Stimulated activated CD8-positive, alpha-beta memory T cell treated with anti-CD3 and anti-CD28 coated beads, Interleukin-4, amount 100 ng/mL, for 1 hour (primary cell): Measurements from ENCODE around the gene SOX6.
"Not testable (repeated sequence)": the region's sequence is repeated elsewhere in the genome, so short reads cannot be mapped to it uniquely, and the experiment has no call there.

Experiments
- DNase-seq, 2 donors: peaks; one replicate each; pipeline ENCODE4 v3.0.0-alpha.2; 2020; ENCODE audit warnings: low read depth in 2 of 2, low spot score in 1 of 2

SOX6 gene

DNA sequence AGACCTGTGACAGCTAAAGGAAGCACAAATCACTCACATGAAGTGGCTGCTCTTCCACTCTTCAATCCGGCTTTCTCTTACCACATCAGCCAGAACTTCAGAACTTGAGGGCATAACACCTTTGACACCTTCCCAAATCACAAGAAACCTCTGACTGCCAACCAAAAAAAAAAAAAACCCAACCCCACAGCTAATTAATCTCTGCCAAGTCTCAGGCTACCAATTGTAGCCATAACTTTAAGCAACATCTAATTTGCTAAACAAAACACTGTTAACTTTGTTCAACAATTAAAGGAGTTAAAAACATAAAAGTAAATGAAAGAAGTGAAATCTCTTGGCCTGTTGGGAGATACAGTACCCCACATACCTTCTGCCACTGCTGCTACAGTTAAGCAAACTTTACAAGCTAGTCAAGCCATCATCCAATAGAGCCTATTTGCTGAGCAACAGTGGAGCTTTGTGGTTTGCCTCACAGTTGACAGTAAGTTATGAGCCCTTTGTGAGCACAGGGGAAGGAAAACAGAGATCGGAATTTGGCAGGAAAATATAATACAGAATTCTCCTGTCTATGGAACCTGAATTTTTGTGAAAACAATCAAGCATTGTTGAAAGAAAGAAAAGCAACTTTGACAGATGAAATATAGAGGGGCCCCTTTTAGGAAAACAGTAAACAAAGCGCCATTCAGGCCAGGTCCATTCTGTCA lies at the start of gene SOX6:
Gene SOX6 (minus strand): TSS at position 490 of the 704 bp plus-strand sequence. CDS start 15,298 bp downstream, outside the sequence.
- DNase-seq = no peak

GRCh38 chr11:16404781-16405285 lies 48.5 kb upstream of the SOX6 start:
- DNase-seq = no peak

DNA sequence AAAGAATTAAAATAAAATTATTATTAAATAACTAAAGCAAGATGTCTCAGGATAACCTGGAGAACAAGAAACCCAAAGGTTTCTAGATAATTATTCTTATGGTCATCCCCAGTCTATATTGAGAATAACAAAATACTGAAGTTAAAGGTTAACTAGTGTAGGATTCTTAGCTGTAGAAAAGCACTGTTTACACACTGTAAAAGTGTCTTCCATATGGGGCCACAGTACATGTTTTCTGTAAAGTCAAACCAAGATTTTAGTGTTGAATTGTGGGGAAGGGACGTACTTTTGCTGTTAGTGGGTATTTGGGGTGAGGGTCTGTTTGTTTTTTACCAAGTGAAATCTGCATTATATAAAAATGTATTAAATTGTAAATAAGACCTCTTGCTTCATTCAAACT lies 47.5 kb upstream of the SOX6 start:
- DNase-seq = no peak

DNA sequence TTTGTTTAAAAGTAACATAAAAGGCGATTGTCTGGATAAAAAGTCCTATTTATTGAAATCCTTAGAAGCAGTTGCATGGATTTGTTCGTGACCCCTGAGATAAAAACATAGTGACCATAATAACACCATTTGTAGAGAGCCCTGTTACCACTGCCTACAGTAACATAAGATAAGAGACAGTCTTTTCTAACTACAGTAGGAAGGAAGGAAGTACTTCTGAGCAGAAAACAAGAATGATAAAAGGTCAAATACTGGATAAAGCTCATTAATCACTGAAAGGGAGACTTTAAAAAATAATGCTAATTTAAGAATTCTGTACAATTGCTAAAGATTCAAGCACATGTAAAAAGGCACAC lies 47.1 kb upstream of the SOX6 start:
- DNase-seq = no peak

DNA sequence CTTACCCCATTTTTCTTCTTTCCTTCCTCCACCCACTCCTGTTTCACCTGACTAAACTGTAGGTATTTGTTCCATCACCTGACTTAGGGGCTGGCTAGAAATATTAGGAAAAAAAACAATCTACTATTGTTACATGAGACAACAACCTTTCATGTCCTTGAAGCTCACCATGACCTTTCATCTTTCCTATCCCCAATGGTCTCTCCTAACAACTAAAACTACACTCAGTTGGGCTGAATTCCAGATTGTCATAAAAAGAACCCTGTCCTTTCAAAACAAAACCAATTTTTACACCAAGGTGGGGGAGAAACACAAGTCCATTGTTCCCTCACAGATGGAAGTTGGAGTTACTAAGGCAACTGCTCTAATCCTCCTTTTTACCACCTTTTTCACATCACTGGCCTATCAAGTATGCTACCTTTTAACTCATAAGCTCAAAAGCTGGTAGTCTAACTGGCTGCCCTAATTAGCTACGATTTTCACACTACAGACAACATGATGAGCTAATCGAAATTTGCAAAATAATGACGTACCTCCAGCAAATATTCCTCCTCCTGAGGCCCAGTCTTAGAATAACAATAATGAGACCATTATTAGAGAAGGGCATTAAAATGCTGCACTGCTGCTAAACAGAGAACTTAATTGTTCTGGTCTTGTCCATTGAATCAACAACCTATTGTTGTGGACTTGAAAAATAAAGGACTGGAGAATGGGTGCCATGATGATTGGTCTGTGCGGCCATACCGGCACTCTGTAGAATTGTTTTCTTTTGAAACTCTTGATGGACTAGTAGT lies 46.5 kb upstream of the SOX6 start:
- no peak for DNase-seq

DNA sequence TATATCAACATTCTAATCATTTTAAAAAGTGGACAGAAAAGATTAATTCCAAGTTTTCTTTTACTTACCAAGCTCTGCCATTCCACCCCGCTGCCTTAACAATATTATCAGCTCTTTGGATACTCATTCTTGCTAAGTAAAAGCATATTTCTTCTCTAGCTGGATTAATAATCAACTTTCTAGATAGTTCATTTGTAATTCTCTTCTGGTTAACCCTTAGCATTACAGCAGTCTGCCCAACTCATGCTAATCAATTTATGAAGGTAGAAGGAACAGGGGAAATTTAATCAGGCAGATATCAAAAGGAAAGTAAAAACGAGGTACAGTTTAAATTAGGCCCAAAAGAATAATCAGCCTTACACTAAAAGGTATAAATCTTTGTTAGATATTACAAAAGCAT lies 41.0 kb upstream of the SOX6 start:
- no peak for DNase-seq

DNA sequence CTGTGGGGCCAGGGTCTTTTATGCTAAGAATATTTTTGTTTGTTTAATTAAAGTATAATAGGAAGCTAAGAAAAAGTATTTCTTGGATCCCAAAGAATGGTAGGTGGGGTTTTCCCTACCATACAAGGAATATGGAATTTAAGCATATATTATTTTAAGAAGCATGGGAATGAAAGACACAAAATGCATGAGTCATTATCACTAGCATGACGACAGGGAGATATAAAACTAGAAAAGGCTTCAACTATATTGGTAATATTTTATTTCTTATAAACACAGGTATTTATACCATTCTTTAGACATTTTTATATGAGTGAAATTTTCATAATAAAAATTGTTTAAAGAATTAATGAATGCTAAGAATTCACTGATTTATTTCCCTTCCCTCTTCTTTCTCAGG lies 39.3 kb upstream of the SOX6 start:
- DNase-seq = no peak

- DNase-seq = no peak
These were observed 38.6 kb upstream of the SOX6 start for GRCh38 chr11:16394947-16395346.

DNA sequence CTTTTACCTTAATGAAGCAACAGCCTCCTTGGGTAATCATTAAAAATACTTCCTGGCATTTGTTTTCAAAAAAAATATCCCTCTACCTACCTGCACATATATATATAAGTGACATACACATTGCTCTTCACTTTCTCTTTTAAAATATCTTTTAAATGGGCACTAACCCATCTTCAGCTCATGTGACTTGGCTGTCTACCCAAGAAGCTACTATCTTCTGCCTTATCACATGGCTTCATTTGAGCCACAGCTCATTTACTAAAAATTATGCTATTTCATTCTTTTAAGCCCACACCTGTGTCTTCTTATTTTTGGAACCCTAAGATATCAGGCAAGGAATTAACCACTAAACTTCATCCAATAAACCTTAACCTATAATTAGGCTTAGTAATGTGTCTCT lies 37.0 kb upstream of the SOX6 start:
- DNase-seq = no peak

- no peak for DNase-seq
These were observed 36.3 kb upstream of the SOX6 start for GRCh38 chr11:16392616-16393015.

GRCh38 chr11:16390826-16391225 lies 34.5 kb upstream of the SOX6 start:
- DNase-seq = not testable (repeated sequence)

DNA sequence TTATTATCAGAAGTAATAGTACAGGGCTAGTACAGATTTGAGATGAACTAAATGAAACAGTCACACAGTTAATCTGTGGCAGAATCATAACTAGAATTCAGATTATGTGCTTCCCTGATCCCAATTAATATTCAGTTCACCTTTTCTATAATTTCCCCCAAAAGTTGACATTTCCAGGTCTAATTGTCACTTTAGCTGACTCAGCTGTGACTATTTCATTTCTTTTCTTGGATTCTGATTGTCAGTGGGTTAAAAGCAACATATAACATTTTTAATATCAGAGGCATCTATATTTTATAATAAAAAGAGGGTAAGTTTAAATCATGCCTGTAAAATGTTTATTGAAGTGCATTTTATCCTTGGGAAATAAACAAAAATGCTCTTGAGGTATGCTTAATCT lies 28.8 kb upstream of the SOX6 start:
- no peak for DNase-seq

DNA sequence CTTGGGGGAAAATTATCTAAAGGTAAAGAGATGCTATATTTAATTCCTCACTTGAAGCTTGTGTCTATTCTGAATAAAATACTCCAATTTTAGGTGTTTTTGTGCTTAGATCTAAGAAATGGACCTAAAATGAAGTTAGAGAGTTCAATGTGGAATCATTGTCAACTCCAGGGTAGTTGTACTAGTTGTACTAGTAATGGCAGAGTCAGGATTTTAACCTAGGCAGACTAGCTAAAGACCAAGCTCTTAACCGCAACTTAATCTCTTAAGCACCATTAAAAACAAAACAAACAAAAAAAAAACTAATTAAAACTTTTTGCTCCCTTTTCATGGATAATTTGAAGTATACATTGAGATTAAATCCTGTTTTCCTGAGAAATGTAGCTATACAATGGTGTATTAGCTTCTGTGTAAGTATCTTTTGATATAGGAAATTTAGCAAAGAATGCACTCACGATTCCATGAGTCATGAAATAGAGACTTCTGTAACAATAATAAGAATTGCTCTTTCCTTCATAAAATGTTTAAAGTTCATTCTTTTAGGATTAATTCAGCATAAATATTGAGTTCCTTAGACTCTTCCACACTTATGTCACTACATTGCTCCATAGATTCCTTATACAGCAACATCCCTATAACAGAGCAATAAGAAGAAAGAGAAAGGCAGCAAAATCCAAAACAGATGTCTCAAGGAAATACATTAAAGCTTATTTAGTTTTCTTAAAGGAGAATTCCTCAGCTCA lies 26.5 kb upstream of the SOX6 start:
- no peak for DNase-seq

- DNase-seq = no peak
These were observed 25.8 kb upstream of the SOX6 start for GRCh38 chr11:16382186-16382585.

- DNase-seq = no peak
These were observed 24.7 kb upstream of the SOX6 start for GRCh38 chr11:16380941-16381568.

- DNase-seq = no peak
These were observed 22.6 kb upstream of the SOX6 start for GRCh38 chr11:16378906-16379305.

GRCh38 chr11:16377746-16378145 lies 21.4 kb upstream of the SOX6 start:
- no peak for DNase-seq

DNA sequence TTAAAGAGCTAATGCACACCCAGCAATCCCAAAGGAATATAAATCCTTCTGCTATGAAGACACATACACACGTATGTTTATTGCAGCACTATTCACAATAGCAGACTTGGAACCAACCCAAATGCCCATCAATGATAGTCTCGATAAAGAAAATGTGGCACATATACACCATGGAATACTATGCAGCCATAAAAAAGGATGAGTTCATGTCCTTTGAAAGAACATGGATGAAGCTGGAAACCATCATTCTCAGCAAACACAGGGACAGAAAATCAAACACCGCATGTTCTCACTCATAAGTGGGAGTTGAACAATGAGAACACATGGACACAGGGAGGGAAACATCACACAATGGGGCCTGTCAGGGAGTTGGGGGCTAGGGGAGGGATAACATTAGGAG lies 19.3 kb upstream of the SOX6 start:
- not testable (repeated sequence) for DNase-seq

DNA sequence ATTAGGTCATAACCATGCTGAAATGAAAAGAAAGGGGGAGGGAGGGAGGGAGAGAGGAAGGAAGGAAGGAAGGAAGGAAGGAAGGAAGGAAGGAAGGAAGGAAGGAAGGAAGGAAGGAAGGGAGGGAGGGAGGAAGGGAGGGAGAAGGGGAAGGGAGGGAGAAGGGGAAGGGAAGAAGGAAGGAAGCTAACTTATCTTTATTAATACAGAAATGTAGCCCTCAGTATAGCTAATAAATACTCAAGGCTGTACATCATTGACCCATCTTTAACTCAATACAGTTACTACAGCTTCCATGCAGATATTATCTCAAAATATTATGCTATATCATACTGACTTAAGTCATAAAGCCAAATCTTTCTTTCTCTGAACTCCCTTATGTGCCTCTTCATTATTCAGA lies 17.4 kb upstream of the SOX6 start:
- DNase-seq = no peak

- DNase-seq = no peak
These were observed 16.0 kb upstream of the SOX6 start for GRCh38 chr11:16372355-16372754.

- DNase-seq = no peak
These were observed 10.9 kb upstream of the SOX6 start for GRCh38 chr11:16367252-16367651.
